Neural progenitor cell (in vitro differentiated cells): ENCODE measurements around the gene MYADM. TPM values are rescaled to one million over a fixed set of nuclear protein-coding genes. Genes with fewer than 3 reads are reported as not detected.
A peak's percentile ranks its signal among the peaks of the same experiment; 100 is the strongest.

Experiments
- DNase-seq: peaks from one replicate; pipeline ENCODE4 v3.0.0-alpha.2; 2016; ENCODE audit warnings: low spot score
- H2AFZ ChIP-seq: fragments of 200-600 bp; sonication (generic); replicated peaks from 2 replicates; pipeline ENCODE4 v1.6.1; 2016; ENCODE audit warnings: antibody characterized with exemption
- H3F3A ChIP-seq: fragments of 200-600 bp; sonication (generic); 2 replicates; pipeline ENCODE4 v1.6.1; 2016; ENCODE audit warnings: antibody characterized with exemption, low read depth
- H3K27ac ChIP-seq: fragments of 200-600 bp; sonication (generic); 2 replicates; pipeline ENCODE4 v1.5.1; 2016; ENCODE audit warnings: mild to moderate bottlenecking
- H3K27me3 ChIP-seq: fragments of 200-600 bp; sonication (generic); 2 replicates; pipeline ENCODE4 v1.6.1; 2016; ENCODE audit warnings: mild to moderate bottlenecking, moderate library complexity
- H3K36me3 ChIP-seq: fragments of 200-600 bp; sonication (generic); 2 replicates; pipeline ENCODE4 v1.5.1; 2016
- H3K4me1 ChIP-seq: fragments of 200-600 bp; sonication (generic); 2 replicates; pipeline ENCODE4 v1.6.1; 2016; ENCODE audit warnings: mixed run types
- H3K4me2 ChIP-seq: fragments of 200-600 bp; sonication (generic); 2 replicates; pipeline ENCODE4 v1.6.1; 2016
- H3K4me3 ChIP-seq: fragments of 200-600 bp; sonication (generic); 2 replicates; pipeline ENCODE4 v1.5.1; 2016
- H3K79me2 ChIP-seq: fragments of 200-600 bp; sonication (generic); 2 replicates; pipeline ENCODE4 v1.6.1; 2016; ENCODE audit warnings: low read depth
- H3K9ac ChIP-seq: fragments of 200-600 bp; sonication (generic); 2 replicates; pipeline ENCODE4 v1.6.1; 2016
- H3K9me3 ChIP-seq: fragments of 200-600 bp; sonication (generic); 2 replicates; pipeline ENCODE4 v1.5.1; 2016; ENCODE audit warnings: low read depth
- H4K20me1 ChIP-seq: fragments of 200-600 bp; sonication (generic); 2 replicates; pipeline ENCODE4 v1.6.1; 2016; ENCODE audit warnings: low read depth
- H3K27ac Mint-ChIP-seq: 3 replicates; pipeline ENCODE4 v1.8.0; 2021; ENCODE audit warnings: mixed read lengths
- H3K27me3 Mint-ChIP-seq: 2 replicates; pipeline ENCODE4 v1.8.0; 2022; ENCODE audit warnings: low read depth, mild to moderate bottlenecking, inconsistent platforms, moderate library complexity, mixed read lengths; ENCODE audit not compliant: insufficient read depth
- H3K36me3 Mint-ChIP-seq: 3 replicates; pipeline ENCODE4 v1.8.0; 2021; ENCODE audit warnings: mixed read lengths
- H3K4me1 Mint-ChIP-seq: 3 replicates; pipeline ENCODE4 v1.8.0; 2021; ENCODE audit warnings: mixed read lengths
- H3K4me3 Mint-ChIP-seq: 3 replicates; pipeline ENCODE4 v1.8.0; 2021; ENCODE audit warnings: mild to moderate bottlenecking, moderate library complexity, mixed read lengths
- H3K9me3 Mint-ChIP-seq: 3 replicates; pipeline ENCODE4 v1.8.0; 2020; ENCODE audit warnings: mixed read lengths
- EZH2 ChIP-seq: fragments of 200-600 bp; sonication (generic); IDR thresholded peaks from 2 replicates; pipeline ENCODE4 v1.6.1; 2017; ENCODE audit warnings: antibody characterized with exemption, mild to moderate bottlenecking, moderate library complexity
- EZH2phosphoT487 ChIP-seq: fragments of 200-600 bp; sonication (generic); IDR thresholded peaks from 2 replicates; pipeline ENCODE4 v1.6.1; 2017; ENCODE audit warnings: antibody characterized with exemption
- total RNA-seq: library from RNA; depleted of rRNA; stranded (reverse); fragments of >200 nt; gene quantifications from 2 replicates; pipeline ENCODE4 v1.2.3, GENCODE V29; 2015; ENCODE audit warnings: low replicate concordance
- TF ChIP-seq, protein P1 (sequence below): fragments of 200-600 bp; sonication (generic); IDR thresholded peaks from 2 replicates; pipeline ENCODE4 v1.5.1; 2017; ENCODE audit warnings: antibody characterized with exemption, mild to moderate bottlenecking

The MYADM gene
- total RNA-seq, 1 donor from 2014 or later: 11.5 TPM

- H3K4me3 ChIP-seq: no peak overlapping the region
These were observed 9.7 kb downstream of the MYADM start for GRCh38 chr19:53877361-53877766.

DNA sequence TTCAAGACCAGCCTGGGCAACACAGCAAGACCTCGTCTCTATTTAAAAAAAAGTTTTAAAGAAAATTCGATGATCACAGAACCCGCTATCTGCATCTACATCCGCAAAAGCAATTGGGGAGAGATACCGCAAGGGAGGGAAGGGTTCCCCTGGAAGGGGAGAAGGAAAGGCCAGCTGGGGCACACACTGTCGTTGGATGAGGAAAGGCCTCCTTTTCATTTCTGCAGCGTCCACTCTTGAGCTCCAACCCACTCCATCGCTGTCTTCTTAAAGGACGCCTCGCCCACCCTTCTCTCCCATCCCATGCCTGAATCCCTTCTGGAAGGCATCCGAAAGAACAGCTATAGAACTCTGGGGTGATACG is 11.1 kb downstream of the MYADM start:
- Histone ChIP-seq H3K27ac (no peak overlapping the region), H3K4me1 (peaks cover 21% of the 10 kb centered on the region), H3K9me3 (no peaks in the 10 kb centered on the region), H3K27me3 (peaks cover 23% of the 10 kb centered on the region), H4K20me1 (no peaks in the 10 kb centered on the region), H3F3A (peaks cover 31% of the 10 kb centered on the region), H3K79me2 (no peaks in the 10 kb centered on the region), H3K4me3 (peak overlapping the region; percentile 63), H3K4me2 (peak overlapping the region; percentile 88), H3K9ac (peak overlapping the region; percentile 49), H2AFZ (peak overlapping the region; percentile 20), H3K36me3 (no peaks in the 10 kb centered on the region)
- Mint-ChIP-seq H3K36me3 (peaks cover 20% of the 10 kb centered on the region), H3K4me1 (peaks cover 12% of the 10 kb centered on the region), H3K27ac (peak overlapping the region; percentile 27), H3K9me3 (no peaks in the 10 kb centered on the region), H3K27me3 (peaks cover 2% of the 10 kb centered on the region), H3K4me3 (no peak overlapping the region)
- DNase-seq: no peak
- TF ChIP-seq, protein P1, sequence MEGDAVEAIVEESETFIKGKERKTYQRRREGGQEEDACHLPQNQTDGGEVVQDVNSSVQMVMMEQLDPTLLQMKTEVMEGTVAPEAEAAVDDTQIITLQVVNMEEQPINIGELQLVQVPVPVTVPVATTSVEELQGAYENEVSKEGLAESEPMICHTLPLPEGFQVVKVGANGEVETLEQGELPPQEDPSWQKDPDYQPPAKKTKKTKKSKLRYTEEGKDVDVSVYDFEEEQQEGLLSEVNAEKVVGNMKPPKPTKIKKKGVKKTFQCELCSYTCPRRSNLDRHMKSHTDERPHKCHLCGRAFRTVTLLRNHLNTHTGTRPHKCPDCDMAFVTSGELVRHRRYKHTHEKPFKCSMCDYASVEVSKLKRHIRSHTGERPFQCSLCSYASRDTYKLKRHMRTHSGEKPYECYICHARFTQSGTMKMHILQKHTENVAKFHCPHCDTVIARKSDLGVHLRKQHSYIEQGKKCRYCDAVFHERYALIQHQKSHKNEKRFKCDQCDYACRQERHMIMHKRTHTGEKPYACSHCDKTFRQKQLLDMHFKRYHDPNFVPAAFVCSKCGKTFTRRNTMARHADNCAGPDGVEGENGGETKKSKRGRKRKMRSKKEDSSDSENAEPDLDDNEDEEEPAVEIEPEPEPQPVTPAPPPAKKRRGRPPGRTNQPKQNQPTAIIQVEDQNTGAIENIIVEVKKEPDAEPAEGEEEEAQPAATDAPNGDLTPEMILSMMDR: no peak
- no peak for TF ChIP-seq EZH2phosphoT487
- no peak for TF ChIP-seq EZH2

More at GRCh38 chr19:53877361-53877766, 9.7 kb downstream of the MYADM start:
- H3K9me3 ChIP-seq: no peaks in the 10 kb centered on the region
- H3K4me1 Mint-ChIP-seq: peaks cover 9% of the 10 kb centered on the region
- H3K4me1 ChIP-seq: peaks cover 7% of the 10 kb centered on the region
- H3K9ac ChIP-seq: no peak overlapping the region
- TF ChIP-seq EZH2phosphoT487 (no peak), EZH2 (no peak)
- TF ChIP-seq, protein P1: no peak
- no peak overlapping the region for H2AFZ ChIP-seq
- H3K27me3 ChIP-seq: peaks cover 9% of the 10 kb centered on the region
- peaks cover 25% of the 10 kb centered on the region for H3K36me3 Mint-ChIP-seq
- no peak overlapping the region for H3K27ac ChIP-seq
- peaks cover 11% of the 10 kb centered on the region for H4K20me1 ChIP-seq
- H3F3A ChIP-seq: peaks cover 22% of the 10 kb centered on the region
- peak overlapping the region; percentile 9 for H3K27ac Mint-ChIP-seq
- peaks cover 3% of the 10 kb centered on the region for H3K27me3 Mint-ChIP-seq
- H3K36me3 ChIP-seq: no peaks in the 10 kb centered on the region
- DNase-seq: no peak
- H3K4me3 Mint-ChIP-seq: peak overlapping the region; percentile 34
- H3K79me2 ChIP-seq: peaks cover 4% of the 10 kb centered on the region
- no peak overlapping the region for H3K4me2 ChIP-seq
- H3K9me3 Mint-ChIP-seq: no peaks in the 10 kb centered on the region

DNA sequence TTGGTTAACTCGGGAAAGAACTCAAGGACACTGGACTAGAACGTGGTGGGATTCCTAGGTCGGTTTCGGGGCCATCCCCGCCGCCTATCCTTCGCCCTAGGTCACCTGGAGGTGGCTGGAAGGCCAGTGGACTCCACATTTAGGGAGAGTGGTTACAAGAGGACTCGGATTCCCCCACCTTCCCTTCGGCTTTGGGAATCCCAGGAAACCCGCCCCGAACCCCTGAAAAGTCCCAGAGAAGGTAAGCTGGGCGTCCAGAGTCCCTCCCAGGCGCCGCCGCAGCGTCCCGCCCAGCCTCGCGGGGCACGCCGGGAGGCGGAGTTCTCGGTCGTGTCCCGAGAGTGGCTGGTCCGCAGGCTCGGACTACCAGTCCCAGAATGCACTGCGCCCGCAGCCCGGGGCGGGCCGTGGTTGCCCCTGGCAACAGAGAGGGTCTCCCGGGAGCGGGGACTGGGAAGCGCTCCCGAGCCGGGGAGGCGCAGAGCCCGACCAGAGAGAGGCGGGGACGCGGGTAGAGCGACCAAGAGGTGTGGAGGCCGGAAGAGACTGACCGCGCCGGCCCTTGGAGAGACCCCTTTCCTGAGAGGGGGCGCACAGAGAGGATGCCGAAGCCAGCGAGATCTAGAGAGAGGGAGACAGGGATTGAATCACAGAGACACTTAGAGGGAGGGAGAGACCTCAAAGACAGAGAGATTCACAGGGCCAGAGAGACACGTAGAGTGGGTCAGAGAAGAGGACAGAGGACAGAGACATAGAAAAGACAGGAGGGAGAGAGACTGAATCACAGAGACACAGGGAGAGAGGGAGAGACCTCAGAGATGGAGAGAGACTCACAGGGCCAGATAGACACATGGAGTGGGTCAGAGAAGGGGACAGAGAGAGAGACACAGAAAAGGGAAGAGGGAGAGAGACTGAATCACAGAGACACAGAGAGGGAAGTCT is 11.7 kb downstream of the MYADM start:
- peaks cover 2% of the 10 kb centered on the region for H3K27me3 Mint-ChIP-seq
- no peaks in the 10 kb centered on the region for H4K20me1 ChIP-seq
- H3K9me3 Mint-ChIP-seq: no peaks in the 10 kb centered on the region
- peaks cover 35% of the 10 kb centered on the region for H3F3A ChIP-seq
- no peak overlapping the region for H3K27ac ChIP-seq
- no peaks in the 10 kb centered on the region for H3K79me2 ChIP-seq
- peak overlapping the region; percentile 63 for H3K4me3 ChIP-seq
- no peaks in the 10 kb centered on the region for H3K36me3 ChIP-seq
- peak overlapping the region; percentile 27 for H3K27ac Mint-ChIP-seq
- TF ChIP-seq EZH2phosphoT487: no peak
- TF ChIP-seq, protein P1: no peak
- TF ChIP-seq EZH2: no peak
- no peaks in the 10 kb centered on the region for H3K9me3 ChIP-seq
- peak overlapping the region; percentile 83 for H2AFZ ChIP-seq
- peaks cover 25% of the 10 kb centered on the region for H3K4me1 ChIP-seq
- no peak overlapping the region for H3K4me3 Mint-ChIP-seq
- peak overlapping the region; percentile 49 for H3K9ac ChIP-seq
- H3K27me3 ChIP-seq: peaks cover 29% of the 10 kb centered on the region
- peaks cover 13% of the 10 kb centered on the region for H3K36me3 Mint-ChIP-seq
- H3K4me1 Mint-ChIP-seq: peaks cover 16% of the 10 kb centered on the region
- DNase-seq: peak; percentile 99
- peak overlapping the region; percentile 88 for H3K4me2 ChIP-seq
